Measurements from ENCODE around the gene KLHL11. TPM values are rescaled to one million over a fixed set of nuclear protein-coding genes. Genes with fewer than 3 reads are reported as not detected.

Gene KLHL11
- total RNA-seq, 1 donor from 2014 or later, result 15.2 TPM

- TF ChIP-seq CTCF (IDR thresholded peaks at IDR 0.05) (no peak), POLR2A (IDR thresholded peaks at IDR 0.05) (no peak), POLR2AphosphoS5 (IDR thresholded peaks at IDR 0.05; ENCODE audit: insufficient read depth in 1 of 2, low read depth in 1 of 2) (no peak)
- H3K4me3 ChIP-seq, result no peak overlapping the region
- no peak overlapping the region for H3K27ac ChIP-seq
- peaks cover 0 to 64% of the 10 kb centered on the region in 2 donors for H3K36me3 ChIP-seq
- no peak for DNase-seq (ENCODE audit: extremely low spot score in 2 of 2)
- H3K9me3 ChIP-seq, result no peaks in the 10 kb centered on the region
- H3K27me3 ChIP-seq, result no peaks in the 10 kb centered on the region
- intact Hi-C loops (cut with DNase I), result no loop called here
- H3K4me1 ChIP-seq, result no peaks in the 10 kb centered on the region
Measured at GRCh38 chr17:41873559-41874292, 8.5 kb upstream of the KLHL11 start.

- Histone ChIP-seq H3K36me3 (peaks cover 0 to 61% of the 10 kb centered on the region in 2 donors), H3K4me1 (no peaks in the 10 kb centered on the region), H3K9me3 (no peaks in the 10 kb centered on the region), H3K27ac (no peak overlapping the region), H3K4me3 (no peak overlapping the region), H3K27me3 (no peaks in the 10 kb centered on the region)
- intact Hi-C loops (cut with DNase I), result no loop called here
- TF ChIP-seq POLR2AphosphoS5 (IDR thresholded peaks at IDR 0.05; ENCODE audit: insufficient read depth in 1 of 2, low read depth in 1 of 2), result no peak
- TF ChIP-seq POLR2A (IDR thresholded peaks at IDR 0.05), result no peak
- TF ChIP-seq CTCF (IDR thresholded peaks at IDR 0.05), result no peak
- no peak for DNase-seq (ENCODE audit: extremely low spot score in 2 of 2)
Measured at GRCh38 chr17:41871789-41872188, 6.6 kb upstream of the KLHL11 start.

GRCh38 chr17:41870627-41871026, 5.4 kb upstream of the KLHL11 start:
- H3K27me3 ChIP-seq, result no peaks in the 10 kb centered on the region
- no peak for DNase-seq (ENCODE audit: extremely low spot score in 2 of 2)
- TF ChIP-seq POLR2AphosphoS5 (IDR thresholded peaks at IDR 0.05; ENCODE audit: insufficient read depth in 1 of 2, low read depth in 1 of 2), result no peak
- TF ChIP-seq POLR2A (IDR thresholded peaks at IDR 0.05), result no peak
- no peak for TF ChIP-seq CTCF (IDR thresholded peaks at IDR 0.05)
- no peak overlapping the region for H3K4me3 ChIP-seq
- H3K4me1 ChIP-seq, result no peaks in the 10 kb centered on the region
- H3K9me3 ChIP-seq, result no peaks in the 10 kb centered on the region
- no peak overlapping the region for H3K27ac ChIP-seq
- peaks cover 0 to 61% of the 10 kb centered on the region in 2 donors for H3K36me3 ChIP-seq
- intact Hi-C loops (cut with DNase I), result no loop called here

DNA sequence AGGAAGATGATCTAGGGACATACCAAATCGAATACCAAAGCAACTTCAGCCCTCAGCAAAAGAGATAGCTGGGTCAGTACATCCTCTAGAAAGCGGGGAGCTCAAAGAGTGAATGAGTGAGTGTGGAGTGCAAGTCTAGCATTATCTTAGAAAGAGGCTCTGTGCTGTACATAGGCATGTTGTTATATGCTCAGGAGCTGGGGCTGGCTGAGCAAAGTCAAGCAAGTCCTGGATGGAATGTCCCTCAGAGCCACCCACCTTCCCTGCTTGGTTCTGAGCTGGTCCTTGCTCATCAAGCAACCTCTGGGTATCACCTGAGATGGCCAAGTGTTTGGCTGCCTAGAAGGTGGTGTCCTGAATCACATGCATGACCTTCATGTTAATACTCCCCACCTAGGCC, 4.9 kb upstream of the KLHL11 start:
- H3K27ac ChIP-seq, result no peak overlapping the region
- intact Hi-C loops (cut with DNase I), result no loop called here
- no peaks in the 10 kb centered on the region for H3K27me3 ChIP-seq
- no peaks in the 10 kb centered on the region for H3K9me3 ChIP-seq
- no peaks in the 10 kb centered on the region for H3K4me1 ChIP-seq
- H3K36me3 ChIP-seq, result peaks cover 0 to 61% of the 10 kb centered on the region in 2 donors
- no peak for DNase-seq (ENCODE audit: extremely low spot score in 2 of 2)
- TF ChIP-seq POLR2AphosphoS5 (IDR thresholded peaks at IDR 0.05; ENCODE audit: insufficient read depth in 1 of 2, low read depth in 1 of 2) (no peak), POLR2A (IDR thresholded peaks at IDR 0.05) (no peak), CTCF (IDR thresholded peaks at IDR 0.05) (no peak)
- no peak overlapping the region for H3K4me3 ChIP-seq

- no peaks in the 10 kb centered on the region for H3K4me1 ChIP-seq
- no peak overlapping the region for H3K4me3 ChIP-seq
- no peaks in the 10 kb centered on the region for H3K27me3 ChIP-seq
- H3K9me3 ChIP-seq, result no peaks in the 10 kb centered on the region
- intact Hi-C loops (cut with DNase I), result no loop called here
- no peak overlapping the region for H3K27ac ChIP-seq
- peaks cover 0 to 56% of the 10 kb centered on the region in 2 donors for H3K36me3 ChIP-seq
- TF ChIP-seq CTCF (IDR thresholded peaks at IDR 0.05), result no peak
- TF ChIP-seq POLR2A (IDR thresholded peaks at IDR 0.05), result no peak
- TF ChIP-seq POLR2AphosphoS5 (IDR thresholded peaks at IDR 0.05; ENCODE audit: insufficient read depth in 1 of 2, low read depth in 1 of 2), result no peak
- DNase-seq (ENCODE audit: extremely low spot score in 2 of 2), result no peak
Measured at GRCh38 chr17:41869426-41869825, 4.2 kb upstream of the KLHL11 start.
